IMR-90 (cell line): ENCODE results near the gene ZNF408. TPM values are rescaled to one million over a fixed set of nuclear protein-coding genes. Genes with fewer than 3 reads are reported as not detected.

Experiments used
- ATAC-seq: fragments of 200-7000 bp; cut with Tn5 transposase; 2 replicates; pipeline ENCODE4 v1.9.1; 2020; ENCODE audit warnings: low read depth, mild to moderate bottlenecking, moderate library complexity
- BruUV-seq: library from RNA; stranded (reverse); fragments of 400-500 nt; replicated peaks from 2 replicates; lab custom pipeline; 2021; lab: Mats Ljungman, UMichigan
- CTCF ChIA-PET: fragments of 300-600 bp; formaldehyde crosslinking; extraction: SDS; loops from one replicate; lab custom pipeline; 2021; ENCODE audit warnings: antibody characterized with exemption; lab: Yijun Ruan, JAX
- POLR2A ChIA-PET: fragments of 300-600 bp; sonication (Branson Sonifier 250); formaldehyde crosslinking; loops from one replicate; lab custom pipeline; 2022; ENCODE audit warnings: antibody characterized with exemption; ENCODE audit not compliant: unreplicated experiment; lab: Charles Lee
- DNase-seq: peaks from one replicate; pipeline ENCODE4 v3.0.0; 2013
- H2AFZ ChIP-seq: replicated peaks from 2 replicates; pipeline ENCODE3; 2013; ENCODE audit warnings: low read length, mild to moderate bottlenecking; ENCODE audit not compliant: poor library complexity
- H2AK5ac ChIP-seq: 2 replicates; pipeline ENCODE4 v1.6.1; 2013; ENCODE audit warnings: low read depth, low read length, inconsistent platforms
- H2AK9ac ChIP-seq: replicated peaks from 2 replicates; pipeline ENCODE3; 2013; ENCODE audit warnings: mild to moderate bottlenecking, low read depth, low read length, moderate library complexity; ENCODE audit not compliant: poor library complexity
- H2BK120ac ChIP-seq: 2 replicates; pipeline ENCODE4 v1.6.1; 2013; ENCODE audit warnings: low read depth, low read length, inconsistent platforms
- H2BK15ac ChIP-seq: 3 replicates; pipeline ENCODE4 v1.6.1; 2013; ENCODE audit warnings: low read depth, low read length, inconsistent platforms
- H2BK20ac ChIP-seq: 2 replicates; pipeline ENCODE4 v1.6.1; 2013; ENCODE audit warnings: low read depth, mild to moderate bottlenecking, inconsistent platforms, low read length, moderate library complexity
- H2BK5ac ChIP-seq: 2 replicates; pipeline ENCODE4 v1.6.1; 2013; ENCODE audit warnings: mild to moderate bottlenecking, low read depth, low read length, inconsistent platforms; ENCODE audit not compliant: poor library complexity, severe bottlenecking
- H3K14ac ChIP-seq: replicated peaks from 2 replicates; pipeline ENCODE4 v1.6.1; 2013; ENCODE audit warnings: low read depth, low read length, inconsistent platforms
- H3K18ac ChIP-seq: 2 replicates; pipeline ENCODE4 v1.6.1; 2013; ENCODE audit warnings: low read depth, low read length, control low read depth
- H3K23ac ChIP-seq: 2 replicates; pipeline ENCODE4 v1.6.1; 2013; ENCODE audit warnings: low read depth, low read length, inconsistent platforms
- H3K27ac ChIP-seq: 2 replicates; pipeline ENCODE4 v1.5.1; 2013; ENCODE audit warnings: mild to moderate bottlenecking, control low read depth, low read length; ENCODE audit not compliant: insufficient read depth
- H3K27me3 ChIP-seq: 2 replicates; pipeline ENCODE4 v1.6.1; 2013; ENCODE audit warnings: low read length; ENCODE audit not compliant: control insufficient read depth, insufficient read depth
- H3K36me3 ChIP-seq: 2 replicates; pipeline ENCODE4 v1.6.1; 2013; ENCODE audit warnings: low read length, mixed read lengths; ENCODE audit not compliant: control insufficient read depth, insufficient read depth
- H3K4ac ChIP-seq: 2 replicates; pipeline ENCODE4 v1.6.1; 2013; ENCODE audit warnings: low read depth, low read length, inconsistent platforms
- H3K4me1 ChIP-seq: 2 replicates; pipeline ENCODE4 v1.6.1; 2013; ENCODE audit warnings: low read length, mixed read lengths; ENCODE audit not compliant: control insufficient read depth, insufficient read depth
- H3K4me2 ChIP-seq: 2 replicates; pipeline ENCODE4 v1.6.1; 2013; ENCODE audit warnings: low read depth, mild to moderate bottlenecking, control low read depth, low read length, moderate library complexity
- H3K4me3 ChIP-seq: 2 replicates; pipeline ENCODE4 v1.5.1; 2013; ENCODE audit warnings: low read depth, mild to moderate bottlenecking, control low read depth, low read length, moderate library complexity; ENCODE audit not compliant: insufficient read depth
- H3K56ac ChIP-seq: 2 replicates; pipeline ENCODE4 v1.6.1; 2013; ENCODE audit warnings: low read length, inconsistent platforms; ENCODE audit not compliant: insufficient read depth; ENCODE audit errors: extremely low read depth
- H3K79me1 ChIP-seq, 2 experiments: 2 replicates each; pipeline ENCODE4 v1.6.1; 2013; ENCODE audit warnings: low read length in 2 of 2, inconsistent platforms in 1 of 2, low read depth in 1 of 2
- H3K9ac ChIP-seq: 2 replicates; pipeline ENCODE4 v1.6.1; 2013; ENCODE audit warnings: low read depth, low read length, control low read depth
- H3K9me1 ChIP-seq: 2 replicates; pipeline ENCODE4 v1.6.1; 2013; ENCODE audit warnings: low read length, inconsistent platforms; ENCODE audit not compliant: insufficient read depth
- H3K9me3 ChIP-seq: 2 replicates; pipeline ENCODE4 v1.6.1; 2013; ENCODE audit warnings: low read length; ENCODE audit not compliant: control insufficient read depth, insufficient read depth
- H4K20me1 ChIP-seq: 2 replicates; pipeline ENCODE4 v1.6.1; 2013; ENCODE audit warnings: low read length, inconsistent platforms; ENCODE audit not compliant: insufficient read depth
- H4K5ac ChIP-seq: 2 replicates; pipeline ENCODE4 v1.6.1; 2013; ENCODE audit warnings: mild to moderate bottlenecking, low read depth, low read length, control low read depth
- H4K8ac ChIP-seq, 2 experiments: 2 replicates each; pipeline ENCODE4 v1.6.1; 2013; ENCODE audit warnings: low read depth in 2 of 2, low read length in 2 of 2, control low read depth in 1 of 2, inconsistent platforms in 1 of 2
- H4K91ac ChIP-seq: 2 replicates; pipeline ENCODE4 v1.6.1; 2013; ENCODE audit warnings: low read depth, low read length, inconsistent platforms; ENCODE audit not compliant: insufficient read depth
- BHLHE40 ChIP-seq: fragments of 150-350 bp; IDR thresholded peaks from 2 replicates; pipeline ENCODE4 v1.6.1; 2016; ENCODE audit warnings: mild to moderate bottlenecking, low read depth, low read length
- CEBPB ChIP-seq: IDR thresholded peaks from 2 replicates; pipeline ENCODE4 v1.6.1; 2012; ENCODE audit warnings: low read depth, low read length, improper control_type of control experiment
- FOS ChIP-seq: fragments of 150-350 bp; IDR thresholded peaks from 2 replicates; pipeline ENCODE4 v1.6.1; 2016; ENCODE audit warnings: low read depth, low read length
- MAFK ChIP-seq: IDR thresholded peaks from 2 replicates; pipeline ENCODE4 v1.6.1; 2012; ENCODE audit warnings: low read depth, low read length, improper control_type of control experiment
- POLR2A ChIP-seq: IDR thresholded peaks from 2 replicates; pipeline ENCODE4 v1.6.1; 2012; ENCODE audit warnings: mild to moderate bottlenecking, low read depth, low read length
- SMC3 ChIP-seq: fragments of 150-350 bp; IDR thresholded peaks from 2 replicates; pipeline ENCODE4 v1.6.1; 2016; ENCODE audit warnings: low read depth, mild to moderate bottlenecking, antibody characterized with exemption, low read length, moderate library complexity
- WGBS, 2 experiments: methylation state at CpG; one replicate each; pipeline versions ENCODE4 v1.1.5 to v1.1.7; 2013; ENCODE audit warnings: missing lambda C conversion rate in 2 of 2; ENCODE audit not compliant: insufficient read length in 1 of 2; ENCODE audit errors: extremely low coverage in 2 of 2; 5-methylcytosine and 5-hydroxymethylcytosine counted together
- dilution Hi-C: fragments of 300-500 bp; cut with HindIII; formaldehyde crosslinking; loops from one replicate; pipeline ENCODE4 v1.14.3; 2018; ENCODE audit warnings: low sequenced_read_pairs; ENCODE audit not compliant: unreplicated experiment
- in situ Hi-C: fragments of 300-500 bp; cut with MboI; formaldehyde crosslinking; loops from 3 replicates; pipeline ENCODE4 v1.14.3; 2019; ENCODE audit warnings: low sequenced_read_pairs, inconsistent platforms, mixed read lengths
- intact Hi-C: fragments of 100-400 bp; cut with micrococcal nuclease; formaldehyde crosslinking; loops from 2 replicates; pipeline ENCODE4 v1.10.0; 2022
- polyA plus RNA-seq, 3 experiments: library from polyadenylated mRNA; depleted of rRNA; stranded (reverse); fragments of >200 nt; gene quantifications; 2 replicates each; pipeline ENCODE4 v1.2.3, GENCODE V29; 2012; ENCODE audit warnings: low replicate concordance in 1 of 3
- total RNA-seq: library from RNA; depleted of rRNA; stranded (reverse); fragments of >200 nt; gene quantifications from 2 replicates; pipeline ENCODE4 v1.2.3, GENCODE V29; 2012
- TF ChIP-seq, protein P1 (sequence below): conservative IDR thresholded peaks from 2 replicates; pipeline ENCODE4 v1.5.1; 2012; ENCODE audit warnings: mild to moderate bottlenecking, low read depth, low read length, improper control_type of control experiment
- TF ChIP-seq, protein P2 (sequence below): fragments of 150-350 bp; IDR thresholded peaks from 2 replicates; pipeline ENCODE4 v1.6.1; 2016; ENCODE audit warnings: low read depth, mild to moderate bottlenecking, low read length, moderate library complexity, borderline replicate concordance

Gene ZNF408
- total and polyA plus RNA-seq, 2 of the 4 experiments (the other 2 are of a cell fraction), result 9.5 to 11.1 TPM

DNA sequence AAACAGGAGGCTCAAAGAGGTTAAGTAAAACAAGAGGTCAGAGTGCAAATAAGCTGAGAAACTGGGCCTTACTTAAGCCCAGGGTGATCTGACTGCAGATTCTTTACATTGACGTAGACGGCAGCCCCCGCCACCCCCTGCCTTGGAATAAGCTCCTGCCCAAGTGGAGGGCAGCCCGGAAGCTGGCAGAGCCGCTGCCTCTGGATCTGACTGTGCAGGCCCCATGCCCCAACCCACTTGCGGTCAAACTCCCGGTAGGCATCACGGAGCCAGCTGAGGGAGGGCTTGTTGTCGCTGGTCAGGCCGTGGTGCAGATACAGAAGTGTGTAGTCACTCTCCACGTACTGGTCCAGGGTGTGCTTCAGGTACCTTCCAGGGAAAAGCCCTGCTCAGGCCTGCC is 19.0 kb upstream of the ZNF408 start:
- Histone ChIP-seq H2BK15ac (no peak overlapping the region), H3K79me1 (peaks cover 5 to 21% of the 10 kb centered on the region in 2 experiments; a peak in 3 of 4 replicates)
- intact Hi-C loops, result loop anchor here (10.0 kb wide), 1 partner anchor 297 kb away; the partner anchor contains the start of gene MDK

More for the DNA sequence above, 19.0 kb upstream of the ZNF408 start:
- peaks cover 3% of the 10 kb centered on the region for H3K4me1 ChIP-seq
- H2BK5ac ChIP-seq, result no peak overlapping the region
- H3K4ac ChIP-seq, result no peak overlapping the region
- WGBS, 2 experiments, result 97% methylated on average over 6 of the region's 11 CpGs; no CpG with 5 or more reads in 1 of the 2 experiments
- dilution Hi-C loops (no loop called here), in situ Hi-C loops (no loop called here)
- no peak overlapping the region for H2AFZ ChIP-seq
- H2AK5ac ChIP-seq, result no peak overlapping the region
- no TSS peak for BruUV-seq
- no peaks in the 10 kb centered on the region for H3K27me3 ChIP-seq
- H3K14ac ChIP-seq, result no peak overlapping the region
- TF ChIP-seq, protein P1, sequence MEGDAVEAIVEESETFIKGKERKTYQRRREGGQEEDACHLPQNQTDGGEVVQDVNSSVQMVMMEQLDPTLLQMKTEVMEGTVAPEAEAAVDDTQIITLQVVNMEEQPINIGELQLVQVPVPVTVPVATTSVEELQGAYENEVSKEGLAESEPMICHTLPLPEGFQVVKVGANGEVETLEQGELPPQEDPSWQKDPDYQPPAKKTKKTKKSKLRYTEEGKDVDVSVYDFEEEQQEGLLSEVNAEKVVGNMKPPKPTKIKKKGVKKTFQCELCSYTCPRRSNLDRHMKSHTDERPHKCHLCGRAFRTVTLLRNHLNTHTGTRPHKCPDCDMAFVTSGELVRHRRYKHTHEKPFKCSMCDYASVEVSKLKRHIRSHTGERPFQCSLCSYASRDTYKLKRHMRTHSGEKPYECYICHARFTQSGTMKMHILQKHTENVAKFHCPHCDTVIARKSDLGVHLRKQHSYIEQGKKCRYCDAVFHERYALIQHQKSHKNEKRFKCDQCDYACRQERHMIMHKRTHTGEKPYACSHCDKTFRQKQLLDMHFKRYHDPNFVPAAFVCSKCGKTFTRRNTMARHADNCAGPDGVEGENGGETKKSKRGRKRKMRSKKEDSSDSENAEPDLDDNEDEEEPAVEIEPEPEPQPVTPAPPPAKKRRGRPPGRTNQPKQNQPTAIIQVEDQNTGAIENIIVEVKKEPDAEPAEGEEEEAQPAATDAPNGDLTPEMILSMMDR, result no peak
- TF ChIP-seq FOS (no peak), MAFK (no peak), SMC3 (no peak), BHLHE40 (no peak), CEBPB (no peak), POLR2A (no peak)
- TF ChIP-seq, protein P2, sequence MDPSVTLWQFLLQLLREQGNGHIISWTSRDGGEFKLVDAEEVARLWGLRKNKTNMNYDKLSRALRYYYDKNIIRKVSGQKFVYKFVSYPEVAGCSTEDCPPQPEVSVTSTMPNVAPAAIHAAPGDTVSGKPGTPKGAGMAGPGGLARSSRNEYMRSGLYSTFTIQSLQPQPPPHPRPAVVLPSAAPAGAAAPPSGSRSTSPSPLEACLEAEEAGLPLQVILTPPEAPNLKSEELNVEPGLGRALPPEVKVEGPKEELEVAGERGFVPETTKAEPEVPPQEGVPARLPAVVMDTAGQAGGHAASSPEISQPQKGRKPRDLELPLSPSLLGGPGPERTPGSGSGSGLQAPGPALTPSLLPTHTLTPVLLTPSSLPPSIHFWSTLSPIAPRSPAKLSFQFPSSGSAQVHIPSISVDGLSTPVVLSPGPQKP, result no peak
- no peak overlapping the region for H4K8ac ChIP-seq
- H3K23ac ChIP-seq, result no peak overlapping the region
- H3K56ac ChIP-seq, result no peak overlapping the region
- H3K9ac ChIP-seq, result no peak overlapping the region
- H4K5ac ChIP-seq, result no peak overlapping the region
- no peak overlapping the region for H3K4me3 ChIP-seq
- H3K27ac ChIP-seq, result no peak overlapping the region
- peaks cover 63% of the 10 kb centered on the region for H3K36me3 ChIP-seq
- no peak overlapping the region for H2AK9ac ChIP-seq
- DNase-seq (no peak), ATAC-seq (no peak)
- no peak overlapping the region for H3K18ac ChIP-seq
- no peak overlapping the region for H3K4me2 ChIP-seq
- CTCF ChIA-PET, result no interaction called here
- H3K9me3 ChIP-seq, result no peaks in the 10 kb centered on the region
- H4K20me1 ChIP-seq, result peaks cover 6% of the 10 kb centered on the region; the same call in 1 of the 2 replicates
- H3K9me1 ChIP-seq, result peaks cover 10% of the 10 kb centered on the region; the same call in 1 of the 2 replicates
- H2BK20ac ChIP-seq, result no peak overlapping the region
- no peak overlapping the region for H4K91ac ChIP-seq
- H2BK120ac ChIP-seq, result no peak overlapping the region
- POLR2A ChIA-PET, result no interaction called here
